ENCODE results near the gene TBC1D32. TPM values are rescaled to one million over a fixed set of nuclear protein-coding genes. Genes with fewer than 3 reads are reported as not detected.
"Not testable (repeated sequence)": the region's sequence is repeated elsewhere in the genome, so short reads cannot be mapped to it uniquely, and the experiment has no call there.

The TBC1D32 gene
- total RNA-seq, 1 experiment from 2014 or later: 6.6 TPM

DNA sequence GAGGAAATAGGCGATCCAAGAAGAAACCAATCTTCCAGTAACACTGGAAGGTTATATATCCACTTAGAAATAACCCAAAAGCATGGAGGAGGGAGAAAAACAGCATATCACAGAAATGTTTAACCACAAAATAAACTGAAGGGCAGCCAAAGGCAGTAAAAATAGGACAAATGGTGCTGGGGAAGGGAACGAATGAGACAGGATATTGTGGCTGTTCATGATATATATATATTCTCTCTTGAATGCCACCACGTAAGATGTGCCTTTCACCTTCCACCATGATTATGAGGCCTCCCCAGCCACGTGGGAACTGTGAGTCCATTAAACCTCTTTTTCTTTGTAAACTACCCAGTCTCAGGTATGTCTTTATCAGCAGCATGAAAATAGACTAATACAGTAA lies 162.4 kb downstream of the TBC1D32 start:
- in situ Hi-C loops (cut with HindIII; ENCODE audit: low sequenced_read_pairs): no loop called here
- DNase-seq (ENCODE audit: low spot score): no peak

DNA sequence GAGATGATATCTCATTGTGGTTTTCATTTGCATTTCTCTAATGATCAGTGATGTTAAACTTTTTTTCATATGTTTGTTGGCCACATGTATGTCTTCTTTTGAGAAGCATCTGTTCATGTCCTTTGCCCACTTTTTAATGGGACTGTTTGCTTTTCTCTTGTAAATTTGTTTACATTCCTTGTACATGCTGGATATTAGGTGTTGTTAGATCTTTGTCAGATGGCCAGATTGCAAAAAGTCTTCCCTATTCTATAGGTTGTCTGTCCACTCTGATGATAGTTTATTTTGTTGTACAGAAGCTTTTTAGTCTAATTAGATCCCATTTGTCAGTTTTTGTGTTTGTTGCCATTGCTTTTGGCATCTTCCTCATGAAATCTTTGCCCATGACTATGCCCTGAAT lies 172.4 kb downstream of the TBC1D32 start:
- no peak for DNase-seq (ENCODE audit: low spot score)
- in situ Hi-C loops (cut with HindIII; ENCODE audit: low sequenced_read_pairs): no loop called here

DNA sequence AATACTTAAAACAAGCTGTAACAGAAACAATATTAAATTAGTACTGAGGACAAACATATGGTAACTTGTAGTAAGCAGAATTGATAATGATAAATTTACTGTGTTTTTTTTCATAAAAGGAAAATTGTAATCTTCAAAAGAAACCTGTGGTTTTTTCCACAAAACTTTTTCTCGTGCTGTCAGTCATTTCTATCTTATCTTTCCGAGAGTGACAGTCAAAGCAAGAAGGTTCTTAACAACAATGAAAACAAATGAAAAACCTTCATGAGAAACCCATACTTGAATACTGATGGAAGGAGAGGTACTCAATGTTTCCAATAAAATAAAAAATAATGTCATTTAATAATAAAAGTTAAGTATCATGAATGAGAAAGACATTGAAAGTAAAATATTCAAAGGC lies 174.0 kb downstream of the TBC1D32 start:
- DNase-seq (ENCODE audit: low spot score): no peak
- in situ Hi-C loops (cut with HindIII; ENCODE audit: low sequenced_read_pairs): no loop called here

DNA sequence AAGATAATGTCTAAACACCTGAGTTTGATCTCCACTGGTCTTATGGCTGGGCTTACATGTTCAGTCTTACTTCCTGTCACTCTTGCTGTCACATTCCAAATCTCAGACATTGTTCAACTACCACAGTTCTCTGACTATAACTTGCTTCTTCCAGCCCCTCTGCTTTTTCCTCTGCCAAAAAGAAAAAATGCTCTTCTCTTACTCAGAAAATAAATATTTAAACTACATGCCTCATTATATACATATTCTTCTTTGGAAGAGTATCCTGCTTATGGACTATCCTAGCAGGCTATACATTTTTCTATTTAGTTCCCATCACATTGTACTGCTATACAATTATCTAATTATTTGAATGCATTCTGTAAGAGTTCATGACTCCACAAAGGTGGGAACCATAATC lies 175.4 kb downstream of the TBC1D32 start:
- no peak for DNase-seq (ENCODE audit: low spot score)

DNA sequence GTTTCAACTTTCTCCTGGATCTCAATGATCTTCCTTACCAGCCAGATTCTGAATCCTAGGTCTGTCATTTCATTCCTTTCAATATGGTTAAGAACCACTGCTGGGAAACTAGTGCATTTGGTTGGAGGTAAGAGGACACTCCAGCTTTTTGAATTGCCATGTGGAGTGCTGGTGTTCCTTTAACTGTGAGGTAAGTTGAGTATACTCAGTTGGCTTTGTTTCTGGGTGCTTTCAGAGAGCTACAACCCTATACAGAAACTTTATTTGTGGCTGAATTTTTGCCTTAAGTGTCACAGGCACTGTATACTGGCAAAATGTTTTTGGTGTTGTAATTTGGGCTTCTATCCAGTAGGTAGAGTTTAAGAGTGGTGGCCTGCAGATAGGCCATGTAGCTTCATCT lies 175.8 kb downstream of the TBC1D32 start:
- in situ Hi-C loops (cut with HindIII; ENCODE audit: low sequenced_read_pairs): no loop called here
- DNase-seq (ENCODE audit: low spot score): no peak

More for the DNA sequence above, 175.4 kb downstream of the TBC1D32 start:
- in situ Hi-C loops (cut with HindIII; ENCODE audit: low sequenced_read_pairs): no loop called here

DNA sequence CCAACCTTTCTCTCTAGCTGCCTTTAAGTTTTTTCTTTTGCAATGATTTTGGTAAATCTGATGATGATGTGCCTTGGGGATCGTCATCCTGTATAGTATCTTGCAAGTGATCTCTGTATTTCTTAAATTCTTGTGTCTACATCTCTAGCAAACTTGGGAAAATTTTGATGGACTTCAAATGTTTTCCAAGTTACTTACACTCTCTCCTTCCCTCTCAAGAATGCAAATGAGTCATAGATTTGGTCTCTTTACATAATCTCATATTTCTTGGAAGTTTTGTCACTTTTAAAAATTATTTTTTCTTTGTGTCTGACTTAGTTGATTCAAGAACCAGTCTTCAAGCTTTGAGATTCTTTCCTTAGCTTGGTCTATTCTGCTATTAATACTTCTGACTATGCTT lies 176.4 kb downstream of the TBC1D32 start:
- in situ Hi-C loops (cut with HindIII; ENCODE audit: low sequenced_read_pairs): no loop called here

DNA sequence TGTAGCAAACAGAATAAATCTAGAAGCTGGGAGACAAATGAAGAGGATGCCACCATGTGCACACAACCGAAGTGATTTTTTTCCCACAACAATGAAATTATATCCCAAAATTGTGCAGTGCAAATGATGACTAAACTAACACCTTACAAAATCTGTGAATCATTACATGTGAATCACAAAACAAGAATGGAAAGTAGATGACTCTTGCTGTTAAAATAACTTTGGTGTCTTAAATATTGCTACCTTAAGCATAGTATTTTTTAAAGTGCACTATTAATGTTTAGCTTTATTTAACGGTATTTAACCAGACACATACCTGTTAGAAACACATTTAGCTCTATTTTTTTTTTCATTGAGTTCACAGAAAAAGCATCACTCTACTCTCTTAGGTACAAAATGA lies 190.8 kb downstream of the TBC1D32 start:
- in situ Hi-C loops (cut with HindIII; ENCODE audit: low sequenced_read_pairs): no loop called here
- DNase-seq (ENCODE audit: low spot score): no peak

More for the DNA sequence above, 176.4 kb downstream of the TBC1D32 start:
- DNase-seq (ENCODE audit: low spot score): no peak

DNA sequence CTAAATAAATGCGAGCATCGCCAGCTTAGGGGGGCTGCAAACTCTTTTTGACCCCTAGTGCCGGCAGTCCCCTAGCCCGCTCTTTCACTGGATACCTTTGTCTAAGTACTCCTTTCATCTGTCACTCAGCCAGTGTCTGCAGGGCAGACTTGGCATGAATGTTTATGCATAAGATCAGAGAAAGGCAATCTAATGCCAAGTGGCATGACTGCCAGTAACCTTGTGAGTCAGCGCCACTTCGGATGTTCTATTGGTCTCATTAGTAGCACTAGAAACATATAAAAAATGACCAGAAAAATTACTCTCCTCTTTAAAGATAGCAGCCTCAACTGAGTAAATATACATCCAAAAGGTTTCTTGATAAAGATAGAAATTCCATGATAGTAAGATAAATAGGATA lies 192.2 kb downstream of the TBC1D32 start:
- DNase-seq (ENCODE audit: low spot score): no peak

DNA sequence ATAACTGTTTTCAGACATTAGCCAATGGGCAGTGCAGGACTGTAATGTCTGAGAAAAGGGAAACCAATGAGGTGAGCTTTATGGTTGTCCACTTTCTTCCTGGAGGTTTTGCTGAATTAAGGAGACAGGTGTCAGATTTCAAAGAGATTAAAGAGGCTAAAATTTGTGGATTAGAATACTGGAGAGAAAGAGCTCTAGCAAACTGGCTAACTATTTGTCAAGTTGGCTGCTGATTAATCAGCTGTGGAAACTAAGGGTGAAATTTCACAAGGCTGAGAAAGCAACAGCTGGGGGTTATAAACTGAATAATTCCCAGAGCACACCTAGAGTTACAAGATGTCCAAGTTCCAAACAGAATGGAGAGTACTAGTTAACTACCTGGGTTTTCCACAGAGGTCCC lies 198.9 kb downstream of the TBC1D32 start:
- in situ Hi-C loops (cut with HindIII; ENCODE audit: low sequenced_read_pairs): no loop called here
- no peak for DNase-seq (ENCODE audit: low spot score)

More for the DNA sequence above, 192.2 kb downstream of the TBC1D32 start:
- in situ Hi-C loops (cut with HindIII; ENCODE audit: low sequenced_read_pairs): no loop called here

DNA sequence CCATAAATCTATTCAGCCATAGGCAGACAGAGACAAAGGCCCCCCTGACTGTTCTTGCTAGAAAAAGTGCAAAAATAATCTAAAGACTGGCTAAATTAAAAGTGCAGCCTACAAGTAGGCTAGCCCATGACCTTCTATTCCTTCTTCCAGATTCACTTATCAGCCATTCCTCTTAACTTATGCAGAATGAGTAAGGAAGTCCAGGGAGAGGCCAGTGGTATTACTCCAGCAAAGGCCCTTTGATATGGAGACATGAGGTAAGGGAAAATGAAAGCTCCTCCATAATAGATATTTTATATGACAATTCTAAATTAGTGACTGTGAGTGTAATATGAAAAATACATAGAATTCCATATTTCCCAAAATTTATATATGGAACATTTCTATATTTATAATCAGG lies 199.4 kb downstream of the TBC1D32 start:
- in situ Hi-C loops (cut with HindIII; ENCODE audit: low sequenced_read_pairs): no loop called here
- DNase-seq (ENCODE audit: low spot score): no peak

DNA sequence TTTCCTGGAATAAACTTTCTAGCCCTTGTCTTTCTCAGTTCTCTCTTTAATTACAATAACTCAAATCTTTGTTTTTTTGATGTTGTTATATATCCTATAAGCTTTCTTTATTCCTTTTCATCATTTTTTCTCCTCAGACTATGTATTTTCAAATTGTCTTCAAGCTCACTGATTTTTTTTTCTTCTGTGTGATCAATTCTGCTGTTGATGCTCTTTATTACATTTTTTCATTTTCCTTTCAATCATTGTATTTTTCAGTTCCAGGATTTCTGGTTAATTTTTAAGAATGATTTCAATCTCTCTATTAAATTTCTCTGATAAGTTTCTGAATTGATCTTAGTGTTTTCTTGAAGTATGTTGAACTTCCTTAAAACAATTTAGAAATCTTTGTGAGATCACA lies 209.7 kb downstream of the TBC1D32 start:
- in situ Hi-C loops (cut with HindIII; ENCODE audit: low sequenced_read_pairs): no loop called here
- no peak for DNase-seq (ENCODE audit: low spot score)

DNA sequence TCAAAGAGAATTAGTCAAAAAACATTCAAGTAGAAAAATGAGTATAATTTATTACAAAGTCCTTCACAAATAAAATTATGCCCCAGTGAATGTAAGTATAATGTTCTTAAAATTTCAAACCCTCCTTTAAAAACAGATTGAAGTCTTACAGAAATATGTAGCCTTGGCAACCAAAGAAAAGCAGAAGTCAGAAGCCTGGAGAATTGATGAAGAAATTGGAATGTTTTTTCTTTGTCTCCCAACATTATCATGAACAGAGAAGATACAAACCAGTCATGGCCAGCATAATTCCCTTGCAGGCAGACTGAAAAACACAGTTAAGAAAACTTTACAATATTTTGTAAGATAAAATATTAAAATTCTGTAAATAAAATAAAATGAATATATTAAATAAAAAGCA lies 221.9 kb downstream of the TBC1D32 start:
- in situ Hi-C loops (cut with HindIII; ENCODE audit: low sequenced_read_pairs): no loop called here
- no peak for DNase-seq (ENCODE audit: low spot score)

DNA sequence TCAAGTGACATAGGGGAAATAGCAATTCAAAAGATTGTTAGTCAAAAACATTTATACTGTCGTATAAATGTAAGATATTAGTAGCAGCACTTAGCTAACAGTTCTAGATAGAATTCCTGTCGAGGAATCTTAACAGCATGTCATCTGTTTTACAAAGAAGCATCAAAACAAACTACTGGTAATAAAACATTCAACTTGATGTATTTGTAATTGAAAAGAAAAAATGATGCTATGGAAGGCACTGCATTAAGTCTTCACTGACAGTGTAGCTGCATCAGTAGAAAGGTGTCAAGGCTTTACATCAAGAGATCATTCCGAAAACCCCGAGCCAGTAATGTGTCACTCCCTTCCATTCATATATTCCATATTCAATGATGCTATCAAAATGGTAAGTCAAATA lies 223.5 kb downstream of the TBC1D32 start:
- DNase-seq (ENCODE audit: low spot score): no peak
- in situ Hi-C loops (cut with HindIII; ENCODE audit: low sequenced_read_pairs): no loop called here

DNA sequence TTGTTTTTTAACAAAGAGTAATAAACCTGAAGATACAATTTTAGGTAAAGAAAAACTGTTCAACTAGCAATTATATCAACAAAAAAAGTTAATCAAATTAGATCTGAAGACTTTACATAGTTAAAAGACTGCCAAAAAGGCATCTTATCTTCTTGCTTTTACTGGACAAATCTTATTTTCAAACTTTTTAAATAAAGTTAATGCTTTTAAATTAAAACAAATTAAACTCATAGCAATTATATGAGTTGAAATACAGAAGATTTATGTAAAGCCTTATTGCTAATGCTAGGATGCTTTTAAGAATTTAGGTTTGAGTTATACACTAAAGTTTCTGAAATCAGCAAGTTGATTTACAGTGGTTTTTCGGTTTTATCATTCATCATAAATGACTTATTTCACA lies 227.3 kb downstream of the TBC1D32 start:
- DNase-seq (ENCODE audit: low spot score): no peak
- in situ Hi-C loops (cut with HindIII; ENCODE audit: low sequenced_read_pairs): no loop called here

DNA sequence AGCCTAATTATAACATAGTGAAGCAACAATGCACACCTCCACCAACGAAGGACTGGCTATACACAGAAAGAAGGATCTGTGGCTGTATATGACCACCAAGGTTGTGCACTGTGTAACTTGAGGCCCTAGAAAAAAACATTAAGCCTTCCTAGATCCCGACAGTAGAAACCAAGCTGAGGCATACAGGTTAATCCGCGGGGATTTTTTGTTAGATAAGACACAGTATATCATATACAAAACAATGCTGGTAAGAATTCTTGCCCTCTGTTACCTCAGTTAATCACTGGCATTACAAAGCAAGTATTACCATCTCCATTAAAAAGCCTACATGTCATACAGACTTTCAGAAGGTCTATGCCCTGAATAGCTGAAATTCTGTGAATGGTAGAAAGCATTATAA lies 228.8 kb downstream of the TBC1D32 start:
- in situ Hi-C loops (cut with HindIII; ENCODE audit: low sequenced_read_pairs): no loop called here
- DNase-seq (ENCODE audit: low spot score): no peak

DNA sequence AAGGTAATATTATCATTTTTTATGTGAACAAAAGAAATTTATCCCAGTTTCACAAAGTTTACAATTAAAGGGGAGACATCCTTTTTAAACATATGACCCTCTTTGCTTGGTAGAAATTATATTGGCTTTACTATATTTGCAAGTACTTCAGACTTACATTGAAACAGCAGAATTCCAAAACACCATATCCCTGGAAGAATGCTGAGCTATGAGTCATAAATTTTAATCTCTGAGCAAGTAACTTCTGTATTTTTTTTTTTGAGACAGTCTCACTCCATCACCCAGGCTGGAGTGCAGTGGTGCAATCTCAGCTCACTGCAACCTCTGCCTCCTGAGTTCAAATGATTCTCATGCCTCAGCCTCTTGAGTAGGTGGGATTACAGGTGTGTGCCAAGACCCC lies 240.4 kb downstream of the TBC1D32 start:
- DNase-seq (ENCODE audit: low spot score): no peak
- in situ Hi-C loops (cut with HindIII; ENCODE audit: low sequenced_read_pairs): no loop called here

DNA sequence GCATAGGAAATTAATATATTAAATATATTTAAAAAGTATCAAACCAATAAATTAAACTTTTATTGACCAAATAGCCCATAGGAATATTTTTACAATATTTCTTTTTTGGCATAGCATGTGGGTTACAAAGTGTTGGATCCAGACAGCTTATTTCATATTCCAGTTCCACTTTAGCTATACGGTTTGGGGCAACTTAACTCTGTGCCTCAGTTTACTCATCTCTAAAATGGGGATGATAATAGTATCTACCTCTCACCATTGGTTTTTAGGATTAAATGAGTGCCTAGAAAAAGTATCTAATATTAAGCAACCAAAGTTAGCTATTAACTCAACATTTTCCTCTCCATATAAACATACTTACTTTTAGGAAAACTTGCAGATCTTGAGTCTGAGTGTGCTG lies 243.8 kb downstream of the TBC1D32 start:
- in situ Hi-C loops (cut with HindIII; ENCODE audit: low sequenced_read_pairs): no loop called here

DNA sequence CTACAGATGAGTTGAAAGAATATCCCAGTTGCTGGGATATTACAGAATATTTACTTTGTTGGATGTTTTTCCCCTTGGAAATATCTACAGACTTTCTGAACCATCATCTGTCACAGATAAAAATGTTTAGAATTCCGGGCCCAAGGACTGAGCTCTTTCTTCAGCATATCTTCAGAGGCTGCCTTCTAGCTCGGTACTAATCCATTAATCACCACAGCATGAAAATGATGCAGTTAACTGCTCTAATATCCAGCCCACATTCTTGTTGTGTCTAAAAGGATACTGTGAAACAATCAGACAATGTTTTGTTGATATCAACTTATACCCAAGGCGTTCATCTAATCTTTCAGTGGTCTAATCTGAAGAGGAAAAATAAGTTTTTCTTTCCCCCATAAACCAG lies 247.4 kb downstream of the TBC1D32 start:
- DNase-seq (ENCODE audit: low spot score): no peak
- in situ Hi-C loops (cut with HindIII; ENCODE audit: low sequenced_read_pairs): no loop called here

More for the DNA sequence above, 243.8 kb downstream of the TBC1D32 start:
- no peak for DNase-seq (ENCODE audit: low spot score)

DNA sequence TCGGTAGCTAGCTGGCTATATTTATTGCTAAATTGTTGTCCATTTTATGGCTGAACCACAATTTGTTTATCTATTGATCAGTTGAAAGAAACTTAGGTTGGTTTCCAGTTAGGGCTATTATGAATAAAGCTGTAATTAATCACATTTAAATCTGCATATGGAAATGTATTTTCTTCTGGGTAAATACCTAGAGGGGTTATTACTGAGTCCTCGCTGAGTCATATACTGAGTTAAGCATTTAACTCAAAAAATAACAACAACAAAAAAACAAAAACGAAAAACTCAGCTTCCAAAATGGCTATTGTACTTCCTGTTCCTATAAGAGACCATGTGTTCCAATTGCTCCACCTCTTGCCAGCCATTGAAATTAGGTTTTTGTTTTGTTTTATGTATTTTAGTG lies 258.2 kb downstream of the TBC1D32 start:
- DNase-seq (ENCODE audit: low spot score): no peak
- in situ Hi-C loops (cut with HindIII; ENCODE audit: low sequenced_read_pairs): no loop called here

DNA sequence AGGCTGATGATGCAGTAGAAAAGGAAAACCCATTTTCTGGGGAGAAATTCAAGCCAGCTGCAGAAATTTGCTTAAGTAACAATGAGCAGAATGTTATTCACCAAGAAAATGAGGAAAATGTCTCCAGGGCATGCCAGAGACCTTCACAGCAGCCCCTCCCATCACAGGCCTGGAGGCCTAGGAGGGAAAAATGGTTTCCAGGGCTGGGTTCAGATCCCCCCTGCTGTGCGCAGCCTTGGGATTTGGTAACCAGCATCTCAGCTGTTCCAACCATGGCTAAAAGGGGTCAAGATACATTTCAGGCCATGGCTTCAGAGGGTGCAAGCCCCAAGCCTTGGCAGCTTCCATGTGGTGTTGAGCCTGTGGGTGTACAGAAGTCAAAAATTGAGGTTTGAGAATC lies 265.5 kb downstream of the TBC1D32 start:
- in situ Hi-C loops (cut with HindIII; ENCODE audit: low sequenced_read_pairs): loop anchor here (25.0 kb wide), 1 partner anchor 244 kb away; no protein-coding TSS in a partner anchor
- DNase-seq (ENCODE audit: low spot score): not testable (repeated sequence)

DNA sequence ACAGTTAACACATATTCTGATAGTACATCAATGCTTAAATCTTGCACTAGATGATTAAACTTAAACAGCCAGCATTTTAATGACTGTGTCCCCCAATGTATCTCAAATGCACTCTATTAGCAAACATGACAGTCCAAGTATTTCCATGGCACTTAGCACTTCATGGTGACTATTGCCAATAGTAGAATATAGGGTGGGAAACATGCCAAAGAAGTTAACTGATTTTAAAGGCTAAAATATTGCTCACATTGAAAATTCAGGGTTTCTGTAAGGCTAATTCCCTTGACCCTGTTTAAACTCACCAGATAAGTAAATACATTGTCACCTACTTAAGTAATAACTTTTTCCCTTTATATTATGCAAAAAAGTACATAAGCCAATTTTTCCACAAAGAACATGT lies 266.9 kb downstream of the TBC1D32 start:
- in situ Hi-C loops (cut with HindIII; ENCODE audit: low sequenced_read_pairs): loop anchor here (25.0 kb wide), 1 partner anchor 245 kb away; no protein-coding TSS in a partner anchor
- no peak for DNase-seq (ENCODE audit: low spot score)

DNA sequence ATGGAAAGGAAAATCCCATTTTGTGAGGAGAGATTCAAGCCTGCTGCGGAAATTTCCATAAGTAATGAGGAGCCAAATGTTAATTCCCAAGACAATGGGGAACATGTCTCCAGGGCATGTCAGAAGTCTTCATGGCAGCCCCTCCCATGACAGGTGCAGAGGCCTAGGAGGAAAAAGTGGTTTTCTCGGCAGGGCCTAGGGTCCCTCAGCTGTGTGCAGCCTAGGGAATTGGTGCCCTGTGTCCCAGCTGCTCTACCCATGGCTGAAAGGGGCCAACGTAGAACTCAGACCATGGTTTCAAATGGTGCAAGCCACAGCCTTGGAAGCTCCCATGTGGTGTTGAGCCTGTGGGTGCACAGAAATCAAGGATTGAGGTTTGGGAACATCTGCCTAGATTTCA lies 269.9 kb downstream of the TBC1D32 start:
- in situ Hi-C loops (cut with HindIII; ENCODE audit: low sequenced_read_pairs): loop anchor here (25.0 kb wide), 1 partner anchor 248 kb away; no protein-coding TSS in a partner anchor
- no peak for DNase-seq (ENCODE audit: low spot score)

All from G401 (cell line).